ENCODE results near the gene LOC101059915.
"Not testable (repeated sequence)": the region's sequence is repeated elsewhere in the genome, so short reads cannot be mapped to it uniquely, and the experiment has no call there.

The LOC101059915 gene

DNA sequence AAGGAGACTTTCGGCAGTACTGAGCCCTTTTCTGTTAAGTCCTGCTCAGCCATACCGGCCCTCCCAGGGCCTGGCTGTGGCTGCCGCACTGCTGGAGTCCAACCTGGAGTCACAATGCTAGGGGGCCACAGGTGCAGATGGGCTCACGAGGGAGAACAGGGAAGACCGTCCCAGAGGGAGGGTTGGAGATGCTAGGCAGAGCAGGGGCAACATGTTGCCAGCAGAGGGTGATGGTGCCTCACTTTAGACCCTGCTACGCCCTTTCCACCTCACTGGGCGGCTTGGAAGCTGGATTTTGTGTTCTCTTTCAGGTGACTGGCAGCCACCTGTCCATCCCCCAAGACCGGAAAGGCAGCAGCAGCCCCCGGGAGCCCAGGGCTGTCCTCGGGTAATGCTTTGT, 2.6 kb downstream of the LOC101059915 start:
- DNase-seq (ENCODE audit: low read depth, low spot score); H3K27me3 ChIP-seq (ENCODE audit: control insufficient read depth, extremely low read depth, insufficient read depth, low read length); H4K20me1 ChIP-seq (ENCODE audit: control insufficient read depth, extremely low read depth, insufficient read depth, low read length); H3K79me2 ChIP-seq (ENCODE audit: control insufficient read depth, insufficient read depth, low read length); H2AFZ ChIP-seq (ENCODE audit: control insufficient read depth, low read length); H3K4me2 ChIP-seq (ENCODE audit: control insufficient read depth, extremely low read depth, insufficient read depth, low read depth, low read length); H3K9me3 ChIP-seq (ENCODE audit: control insufficient read depth, low read depth, low read length); H3K9ac ChIP-seq (ENCODE audit: control insufficient read depth, extremely low read depth, insufficient read depth, low read length); dilution Hi-C loops (cut with MboI; ENCODE audit: extremely low pct_ligation_motif_present, low sequenced_read_pairs); FAIRE-seq; H3K36me3 ChIP-seq (ENCODE audit: control insufficient read depth in 2 of 2, extremely low read depth in 1 of 2, insufficient read depth in 2 of 2, low read length in 2 of 2); H3K4me3 ChIP-seq (ENCODE audit: control insufficient read depth in 2 of 3, extremely low read depth in 1 of 3, insufficient read depth in 2 of 3, low read depth in 1 of 3, low read length in 3 of 3); H3K27ac ChIP-seq (ENCODE audit: control insufficient read depth, insufficient read depth, low read length); H3K9me1 ChIP-seq (ENCODE audit: control insufficient read depth, extremely low read depth, insufficient read depth, low read length): not testable (repeated sequence)
- peak in 2 of 3 experiments; percentile 18 to 43 for TF ChIP-seq CTCF (optimal IDR thresholded peaks at IDR 0.05 in 1 of 3, IDR thresholded peaks at IDR 0.05 in 1 of 3, conservative IDR thresholded peaks at IDR 0.05 in 1 of 3; ENCODE audit: extremely low read depth in 1 of 3, insufficient read depth in 2 of 3, low read length in 3 of 3)
- H3K4me1 ChIP-seq (ENCODE audit: control insufficient read depth, extremely low read depth, insufficient read depth, low read length), result peaks cover 12% of the 10 kb centered on the region

- H3K4me3 ChIP-seq (ENCODE audit: control insufficient read depth in 2 of 3, extremely low read depth in 1 of 3, insufficient read depth in 2 of 3, low read depth in 1 of 3, low read length in 3 of 3), result no peak overlapping the region
- H3K9me1 ChIP-seq (ENCODE audit: control insufficient read depth, extremely low read depth, insufficient read depth, low read length), result no peaks in the 10 kb centered on the region
- H3K9ac ChIP-seq (ENCODE audit: control insufficient read depth, extremely low read depth, insufficient read depth, low read length), result no peak overlapping the region
- dilution Hi-C loops (cut with MboI; ENCODE audit: extremely low pct_ligation_motif_present, low sequenced_read_pairs), result no loop called here
- no peak overlapping the region for H3K27ac ChIP-seq (ENCODE audit: control insufficient read depth, insufficient read depth, low read length)
- no peaks in the 10 kb centered on the region for H3K27me3 ChIP-seq (ENCODE audit: control insufficient read depth, extremely low read depth, insufficient read depth, low read length)
- H3K4me2 ChIP-seq (ENCODE audit: control insufficient read depth, extremely low read depth, insufficient read depth, low read depth, low read length), result peak overlapping the region; percentile 3
- no peaks in the 10 kb centered on the region for H3K9me3 ChIP-seq (ENCODE audit: control insufficient read depth, low read depth, low read length)
- no peaks in the 10 kb centered on the region for H4K20me1 ChIP-seq (ENCODE audit: control insufficient read depth, extremely low read depth, insufficient read depth, low read length)
- no peaks in the 10 kb centered on the region for H3K79me2 ChIP-seq (ENCODE audit: control insufficient read depth, insufficient read depth, low read length)
- FAIRE-seq, result no peak
- TF ChIP-seq EZH2 (IDR thresholded peaks at IDR 0.05; ENCODE audit: low read length), result no peak
- TF ChIP-seq CTCF (optimal IDR thresholded peaks at IDR 0.05 in 1 of 3, IDR thresholded peaks at IDR 0.05 in 1 of 3, conservative IDR thresholded peaks at IDR 0.05 in 1 of 3; ENCODE audit: extremely low read depth in 1 of 3, insufficient read depth in 2 of 3, low read length in 3 of 3), result no peak
- no peaks in the 10 kb centered on the region for H3K36me3 ChIP-seq (ENCODE audit: control insufficient read depth in 2 of 2, extremely low read depth in 1 of 2, insufficient read depth in 2 of 2, low read length in 2 of 2)
- DNase-seq (ENCODE audit: low read depth, low spot score), result no peak
- no peak overlapping the region for H2AFZ ChIP-seq (ENCODE audit: control insufficient read depth, low read length)
- peaks cover 12% of the 10 kb centered on the region for H3K4me1 ChIP-seq (ENCODE audit: control insufficient read depth, extremely low read depth, insufficient read depth, low read length)
Observed at GRCh38 chrX:71671043-71671780, 3.9 kb downstream of the LOC101059915 start.
